Activated CD4-positive, alpha-beta memory T cell treated with anti-CD3 and anti-CD28 coated beads, Interleukin-2, amount 10 ng/mL, durations not matched to agents 7 days and 5 days (primary cell): ENCODE results near the gene NEDD1. TPM values are rescaled to one million over a fixed set of nuclear protein-coding genes. Genes with fewer than 3 reads are reported as not detected.

Experiments
- CTCF ChIA-PET: fragments of 350-600 bp; sonication (Branson Sonifier 250); formaldehyde crosslinking; loops from one replicate; lab custom pipeline; 2021; ENCODE audit warnings: antibody characterized with exemption, inconsistent platforms; lab: Charles Lee
- POLR2A ChIA-PET: fragments of 350-600 bp; sonication (Branson Sonifier 250); formaldehyde crosslinking; loops from one replicate; lab custom pipeline; 2021; ENCODE audit warnings: antibody characterized with exemption; lab: Charles Lee
- DNase-seq: peaks from one replicate; pipeline ENCODE4 v3.0.0-alpha.2; 2020
- H3K27ac Mint-ChIP-seq: one replicate; pipeline ENCODE4 v1.8.0; 2021; ENCODE audit warnings: mild to moderate bottlenecking, mixed read lengths
- H3K27me3 Mint-ChIP-seq: one replicate; pipeline ENCODE4 v1.8.0; 2021; ENCODE audit warnings: mixed read lengths
- H3K36me3 Mint-ChIP-seq: one replicate; pipeline ENCODE4 v1.8.0; 2021; ENCODE audit warnings: low read depth, mixed read lengths
- H3K4me1 Mint-ChIP-seq: one replicate; pipeline ENCODE4 v1.8.0; 2021; ENCODE audit warnings: mixed read lengths
- H3K4me3 Mint-ChIP-seq: one replicate; pipeline ENCODE4 v1.8.0; 2021; ENCODE audit warnings: mild to moderate bottlenecking, mixed read lengths
- H3K9me3 Mint-ChIP-seq: one replicate; pipeline ENCODE4 v1.8.0; 2021; ENCODE audit warnings: mixed read lengths
- total RNA-seq, 2 experiments: library from RNA; stranded (reverse); gene quantifications; one replicate each; pipeline ENCODE4 v1.2.3, GENCODE V29; 2021

The NEDD1 gene
- total RNA-seq, 2 experiments from 2014 or later = 38.9 to 40.7 TPM

- no peaks in the 10 kb centered on the region for H3K4me1 Mint-ChIP-seq
- H3K27me3 Mint-ChIP-seq = peaks cover 23% of the 10 kb centered on the region
- H3K36me3 Mint-ChIP-seq = no peaks in the 10 kb centered on the region
- CTCF ChIA-PET = interaction anchor here (1.4 to 1.9 kb wide), 2 partner anchors 8 to 11 kb away, joined by 5 read pairs; no protein-coding TSS in a partner anchor
- no peak overlapping the region for H3K27ac Mint-ChIP-seq
- POLR2A ChIA-PET = no interaction called here
- H3K4me3 Mint-ChIP-seq = no peak overlapping the region
- no peaks in the 10 kb centered on the region for H3K9me3 Mint-ChIP-seq
- DNase-seq = no peak
Observed at GRCh38 chr12:96994900-96995299, 87.8 kb downstream of the NEDD1 start.

- no peaks in the 10 kb centered on the region for H3K36me3 Mint-ChIP-seq
- no peak overlapping the region for H3K4me3 Mint-ChIP-seq
- H3K27me3 Mint-ChIP-seq = peaks cover 22% of the 10 kb centered on the region
- no peak overlapping the region for H3K27ac Mint-ChIP-seq
- POLR2A ChIA-PET = no interaction called here
- DNase-seq = no peak
- CTCF ChIA-PET = interaction anchor here (1.4 kb wide), 1 partner anchor 9 kb away, joined by 5 read pairs; no protein-coding TSS in a partner anchor
- no peaks in the 10 kb centered on the region for H3K4me1 Mint-ChIP-seq
- H3K9me3 Mint-ChIP-seq = no peaks in the 10 kb centered on the region
Observed at GRCh38 chr12:96995861-96996260, 88.8 kb downstream of the NEDD1 start.

- no peak overlapping the region for H3K4me3 Mint-ChIP-seq
- no peak overlapping the region for H3K27ac Mint-ChIP-seq
- no peaks in the 10 kb centered on the region for H3K36me3 Mint-ChIP-seq
- no peaks in the 10 kb centered on the region for H3K4me1 Mint-ChIP-seq
- ChIA-PET CTCF (interaction anchor here (1.4 kb wide), 1 partner anchor 14 kb away, joined by 4 read pairs; no protein-coding TSS in a partner anchor), POLR2A (no interaction called here)
- no peak for DNase-seq
- H3K9me3 Mint-ChIP-seq = no peaks in the 10 kb centered on the region
- H3K27me3 Mint-ChIP-seq = peaks cover 16% of the 10 kb centered on the region
Observed at GRCh38 chr12:96997797-96998484, 90.9 kb downstream of the NEDD1 start.

GRCh38 chr12:97003276-97003675 is 96.2 kb downstream of the NEDD1 start:
- DNase-seq = no peak
- H3K9me3 Mint-ChIP-seq = no peaks in the 10 kb centered on the region
- H3K27me3 Mint-ChIP-seq = peaks cover 13% of the 10 kb centered on the region
- POLR2A ChIA-PET = no interaction called here
- CTCF ChIA-PET = no interaction called here
- no peak overlapping the region for H3K4me3 Mint-ChIP-seq
- no peak overlapping the region for H3K27ac Mint-ChIP-seq
- no peaks in the 10 kb centered on the region for H3K4me1 Mint-ChIP-seq
- H3K36me3 Mint-ChIP-seq = no peaks in the 10 kb centered on the region
